Type B pancreatic cell (in vitro differentiated cells): ENCODE measurements around the gene COQ8B. TPM values are rescaled to one million over a fixed set of nuclear protein-coding genes. Genes with fewer than 3 reads are reported as not detected.
A peak's percentile ranks its signal among the peaks of the same experiment; 100 is the strongest.

Source experiments
- DNase-seq: peaks from one replicate; pipeline ENCODE4 v3.0.0; 2021; ENCODE audit warnings: mixed read lengths; ENCODE audit not compliant: unreplicated experiment; ENCODE audit errors: extremely low spot score
- H3K27ac Mint-ChIP-seq: 2 replicates; pipeline ENCODE4 v1.8.0; 2021; ENCODE audit warnings: mild to moderate bottlenecking, mixed read lengths
- H3K27me3 Mint-ChIP-seq: 2 replicates; pipeline ENCODE4 v1.8.0; 2021; ENCODE audit warnings: mixed read lengths
- H3K36me3 Mint-ChIP-seq: 2 replicates; pipeline ENCODE4 v1.8.0; 2021; ENCODE audit warnings: mixed read lengths
- H3K4me1 Mint-ChIP-seq: one replicate; pipeline ENCODE4 v1.8.0; 2021; ENCODE audit warnings: mixed read lengths; ENCODE audit not compliant: unreplicated experiment
- H3K4me3 Mint-ChIP-seq: 2 replicates; pipeline ENCODE4 v1.8.0; 2021; ENCODE audit warnings: mild to moderate bottlenecking, mixed read lengths
- H3K9me3 Mint-ChIP-seq: 2 replicates; pipeline ENCODE4 v1.8.0; 2021; ENCODE audit warnings: mixed read lengths
- CTCF ChIP-seq: fragments of 200-600 bp; sonication (generic); conservative IDR thresholded peaks from 2 replicates; pipeline ENCODE4 v1.5.0; 2021; ENCODE audit warnings: antibody characterized with exemption, mild to moderate bottlenecking
- total RNA-seq: library from RNA; stranded (reverse); gene quantifications from 2 replicates; pipeline ENCODE4 v1.2.1, GENCODE V29; 2021; ENCODE audit warnings: low replicate concordance

The COQ8B gene
- total RNA-seq, 1 donor from 2014 or later = 48.4 TPM

GRCh38 chr19:40740747-40741146 lies 24.1 kb upstream of the COQ8B start:
- no peak overlapping the region for H3K4me3 Mint-ChIP-seq
- H3K27me3 Mint-ChIP-seq = no peaks in the 10 kb centered on the region
- H3K36me3 Mint-ChIP-seq = peaks cover 4% of the 10 kb centered on the region
- no peak for TF ChIP-seq CTCF
- no peak for DNase-seq
- peaks cover 7% of the 10 kb centered on the region for H3K4me1 Mint-ChIP-seq
- no peaks in the 10 kb centered on the region for H3K9me3 Mint-ChIP-seq
- peak overlapping the region; percentile 76 for H3K27ac Mint-ChIP-seq

GRCh38 chr19:40739871-40740703 lies 23.4 kb upstream of the COQ8B start:
- H3K9me3 Mint-ChIP-seq = no peaks in the 10 kb centered on the region
- H3K4me3 Mint-ChIP-seq = no peak overlapping the region
- peaks cover 11% of the 10 kb centered on the region for H3K36me3 Mint-ChIP-seq
- DNase-seq = no peak
- peak overlapping the region; percentile 76 for H3K27ac Mint-ChIP-seq
- no peak for TF ChIP-seq CTCF
- H3K4me1 Mint-ChIP-seq = peaks cover 3% of the 10 kb centered on the region
- no peaks in the 10 kb centered on the region for H3K27me3 Mint-ChIP-seq

GRCh38 chr19:40739030-40739839 lies 22.5 kb upstream of the COQ8B start:
- no peaks in the 10 kb centered on the region for H3K27me3 Mint-ChIP-seq
- peaks cover 12% of the 10 kb centered on the region for H3K36me3 Mint-ChIP-seq
- no peaks in the 10 kb centered on the region for H3K4me1 Mint-ChIP-seq
- peak overlapping the region; percentile 55 for H3K27ac Mint-ChIP-seq
- no peaks in the 10 kb centered on the region for H3K9me3 Mint-ChIP-seq
- no peak for DNase-seq
- TF ChIP-seq CTCF = no peak
- no peak overlapping the region for H3K4me3 Mint-ChIP-seq

- Mint-ChIP-seq H3K27me3 (no peaks in the 10 kb centered on the region), H3K36me3 (peaks cover 25% of the 10 kb centered on the region), H3K4me3 (no peak overlapping the region), H3K9me3 (no peaks in the 10 kb centered on the region), H3K27ac (no peak overlapping the region), H3K4me1 (no peaks in the 10 kb centered on the region)
- no peak for TF ChIP-seq CTCF
- DNase-seq = no peak
Measured at GRCh38 chr19:40737102-40737644, 20.5 kb upstream of the COQ8B start.

GRCh38 chr19:40736661-40737060 lies 20.0 kb upstream of the COQ8B start:
- Mint-ChIP-seq H3K4me1 (no peaks in the 10 kb centered on the region), H3K27ac (peak overlapping the region; percentile 93), H3K27me3 (no peaks in the 10 kb centered on the region), H3K9me3 (no peaks in the 10 kb centered on the region), H3K4me3 (no peak overlapping the region), H3K36me3 (peaks cover 25% of the 10 kb centered on the region)
- DNase-seq = no peak
- no peak for TF ChIP-seq CTCF
